ENCODE data around the gene CSF3R. TPM values are rescaled to one million over a fixed set of nuclear protein-coding genes. Genes with fewer than 3 reads are reported as not detected.

Gene CSF3R
- total RNA-seq, 4 donors from 2014 or later = 17.5 to 62.7 (median 21.3) TPM

GRCh38 chr1:36447450-36447849 is 35.3 kb downstream of the CSF3R start:
- TF ChIP-seq CTCF (IDR thresholded peaks at IDR 0.05; ENCODE audit: low read depth) = no peak

GRCh38 chr1:36446746-36447145 is 36.0 kb downstream of the CSF3R start:
- no peak for TF ChIP-seq CTCF (IDR thresholded peaks at IDR 0.05; ENCODE audit: low read depth)

GRCh38 chr1:36446271-36446670 is 36.4 kb downstream of the CSF3R start:
- TF ChIP-seq CTCF (IDR thresholded peaks at IDR 0.05; ENCODE audit: low read depth) = no peak

- no peak for TF ChIP-seq CTCF (IDR thresholded peaks at IDR 0.05; ENCODE audit: low read depth)
These were observed 39.4 kb downstream of the CSF3R start for GRCh38 chr1:36443297-36443696.

GRCh38 chr1:36442337-36442736 is 40.4 kb downstream of the CSF3R start:
- TF ChIP-seq CTCF (IDR thresholded peaks at IDR 0.05; ENCODE audit: low read depth) = no peak

- TF ChIP-seq CTCF (IDR thresholded peaks at IDR 0.05; ENCODE audit: low read depth) = no peak
These were observed 42.1 kb downstream of the CSF3R start for GRCh38 chr1:36440646-36441045.

- no peak for TF ChIP-seq CTCF (IDR thresholded peaks at IDR 0.05; ENCODE audit: low read depth)
These were observed 42.7 kb downstream of the CSF3R start for GRCh38 chr1:36440044-36440443.

Measured in subcutaneous adipose tissue (tissue), 4 donors.